HG03159 (cell line): ENCODE measurements around the gene SAMHD1.
"Not testable (repeated sequence)": the region's sequence is repeated elsewhere in the genome, so short reads cannot be mapped to it uniquely, and the experiment has no call there.

Source experiments
- ATAC-seq: cut with Tn5 transposase; IDR thresholded peaks from one replicate; pipeline ENCODE4 v1.9.1; 2021; ENCODE audit warnings: mild to moderate bottlenecking, moderate library complexity; ENCODE audit not compliant: unreplicated experiment

Gene SAMHD1

GRCh38 chr20:36951198-36951978 lies at the start of gene SAMHD1:
Gene SAMHD1 (minus strand): TSS chr20:36951708. CDS start chr20:36951643, 65 bp downstream.
- ATAC-seq: peak; percentile 86

DNA sequence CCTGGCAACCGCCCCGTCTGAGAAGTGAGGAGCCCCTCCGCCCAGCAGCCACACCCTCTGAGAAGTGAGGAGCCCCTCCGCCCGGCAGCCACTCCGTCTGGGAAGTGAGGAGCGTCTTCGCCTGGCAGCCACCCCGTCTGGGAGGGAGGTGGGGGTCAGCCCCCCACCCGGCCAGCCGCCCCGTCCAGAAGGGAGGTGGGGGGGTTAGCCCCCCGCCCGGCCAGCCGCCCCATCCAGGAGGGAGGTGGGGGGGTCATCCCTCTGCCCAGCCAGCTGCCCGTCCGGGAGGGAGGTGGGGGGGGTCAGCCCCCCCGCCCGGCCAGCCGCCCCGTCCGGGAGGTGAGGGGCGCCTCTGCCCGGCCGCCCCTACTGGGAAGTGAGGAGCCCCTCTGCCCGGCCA lies 48.7 kb upstream of the SAMHD1 start:
- not testable (repeated sequence) for ATAC-seq

DNA sequence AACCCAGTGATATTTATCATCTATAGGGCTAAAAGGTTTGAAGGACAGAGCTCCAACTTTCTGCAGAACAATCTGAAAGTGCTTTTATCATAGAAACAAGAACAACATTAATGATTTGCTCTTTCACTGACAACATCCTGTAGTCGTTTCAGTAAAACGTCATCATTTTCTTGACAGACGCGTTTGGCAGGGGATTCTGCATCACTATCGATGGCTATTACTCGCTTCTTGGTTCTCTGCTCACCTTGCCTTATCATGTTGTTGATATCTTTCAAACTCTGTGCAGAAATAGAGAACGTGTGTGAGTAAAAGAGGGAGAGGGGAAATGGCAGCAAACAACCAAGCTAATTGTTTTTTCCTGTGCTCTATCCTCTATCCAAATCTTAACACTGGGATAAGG lies 47.1 kb upstream of the SAMHD1 start:
- no peak for ATAC-seq

- no peak for ATAC-seq
These were observed 45.6 kb upstream of the SAMHD1 start for GRCh38 chr20:36997121-36997520.

- not testable (repeated sequence) for ATAC-seq
These were observed 42.7 kb upstream of the SAMHD1 start for GRCh38 chr20:36994221-36994620.

- no peak for ATAC-seq
These were observed 41.4 kb upstream of the SAMHD1 start for GRCh38 chr20:36992802-36993334.

DNA sequence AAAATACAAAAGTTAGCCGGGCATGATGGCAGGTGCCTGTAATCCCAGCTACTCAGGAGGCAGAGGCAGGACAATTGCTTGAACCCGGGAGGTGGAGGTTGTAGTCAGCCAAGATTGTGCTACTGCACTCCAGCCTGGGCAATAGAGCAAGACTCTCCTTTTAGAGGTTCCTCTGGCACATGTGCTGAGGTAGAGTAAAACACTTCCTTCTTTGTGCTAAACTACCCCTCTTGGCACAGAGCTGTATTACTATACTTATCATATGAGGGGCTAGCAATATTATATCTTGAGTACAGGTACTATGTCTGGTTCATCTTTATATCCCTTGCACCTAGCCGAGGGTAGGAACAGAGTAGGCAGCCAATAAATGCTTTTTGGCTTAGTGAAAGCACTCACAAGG lies 40.2 kb upstream of the SAMHD1 start:
- ATAC-seq: no peak

DNA sequence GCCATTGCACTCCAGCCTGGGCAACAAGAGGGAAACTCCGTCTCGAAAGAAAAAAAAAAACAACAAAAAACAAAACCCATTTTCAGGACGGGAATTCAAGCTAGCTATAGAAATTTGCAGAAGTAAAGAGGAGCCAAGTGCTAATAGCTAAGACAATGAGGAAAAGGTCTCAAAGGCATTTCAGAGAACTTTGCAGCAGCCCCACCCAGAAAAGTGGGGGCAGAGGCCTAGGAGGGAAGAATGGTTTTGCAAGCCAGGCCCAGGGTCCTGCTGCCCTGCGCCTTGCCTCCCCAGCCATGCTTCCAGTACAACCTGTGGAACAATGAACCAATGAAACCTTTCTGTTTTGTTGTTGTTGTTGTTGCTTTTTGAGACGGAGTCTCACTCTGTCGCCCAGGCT lies 38.3 kb upstream of the SAMHD1 start:
- ATAC-seq: no peak

GRCh38 chr20:36988494-36988966 lies 37.0 kb upstream of the SAMHD1 start:
- ATAC-seq: no peak

GRCh38 chr20:36984257-36984638 lies 32.7 kb upstream of the SAMHD1 start:
- no peak for ATAC-seq

GRCh38 chr20:36975099-36975818 lies 23.8 kb upstream of the SAMHD1 start:
- no peak for ATAC-seq

DNA sequence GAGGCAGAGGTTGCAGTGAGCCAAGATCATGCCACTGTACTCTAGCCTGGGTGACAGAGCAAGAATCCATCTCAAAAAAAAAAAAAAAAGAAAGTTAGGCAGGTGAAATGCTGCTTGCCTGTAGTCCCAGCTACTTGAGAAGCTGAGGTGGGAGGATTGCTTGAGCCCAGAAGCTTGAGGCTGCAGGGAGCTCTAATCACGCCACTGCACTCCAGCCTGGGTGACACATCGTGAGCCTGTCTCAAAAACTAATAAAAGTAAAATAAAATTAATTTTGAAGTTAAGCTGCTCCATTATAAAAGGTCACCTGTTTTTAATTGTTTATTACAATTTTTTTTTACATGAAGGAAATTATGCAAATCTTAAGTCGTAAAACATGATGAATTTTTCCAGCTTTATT lies 23.2 kb upstream of the SAMHD1 start:
- no peak for ATAC-seq

DNA sequence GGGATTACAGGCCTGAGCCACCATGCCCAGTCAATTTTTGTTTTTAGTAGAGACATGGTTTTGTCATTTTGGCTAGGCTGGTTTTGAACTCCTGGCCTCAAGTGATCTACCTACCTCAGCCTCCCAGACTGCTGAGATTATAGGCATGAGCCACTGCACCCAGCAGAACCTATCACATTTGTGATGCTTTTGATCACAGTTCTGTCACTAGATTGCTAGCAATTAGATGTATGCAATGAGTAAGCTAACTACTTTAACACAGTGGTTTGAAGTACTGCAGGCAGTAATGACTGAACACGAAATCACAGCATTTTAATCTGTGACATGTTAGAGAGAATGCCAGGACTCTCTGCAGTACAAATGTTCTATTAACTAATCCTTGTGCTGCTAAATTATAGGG lies 19.6 kb upstream of the SAMHD1 start:
- no peak for ATAC-seq

DNA sequence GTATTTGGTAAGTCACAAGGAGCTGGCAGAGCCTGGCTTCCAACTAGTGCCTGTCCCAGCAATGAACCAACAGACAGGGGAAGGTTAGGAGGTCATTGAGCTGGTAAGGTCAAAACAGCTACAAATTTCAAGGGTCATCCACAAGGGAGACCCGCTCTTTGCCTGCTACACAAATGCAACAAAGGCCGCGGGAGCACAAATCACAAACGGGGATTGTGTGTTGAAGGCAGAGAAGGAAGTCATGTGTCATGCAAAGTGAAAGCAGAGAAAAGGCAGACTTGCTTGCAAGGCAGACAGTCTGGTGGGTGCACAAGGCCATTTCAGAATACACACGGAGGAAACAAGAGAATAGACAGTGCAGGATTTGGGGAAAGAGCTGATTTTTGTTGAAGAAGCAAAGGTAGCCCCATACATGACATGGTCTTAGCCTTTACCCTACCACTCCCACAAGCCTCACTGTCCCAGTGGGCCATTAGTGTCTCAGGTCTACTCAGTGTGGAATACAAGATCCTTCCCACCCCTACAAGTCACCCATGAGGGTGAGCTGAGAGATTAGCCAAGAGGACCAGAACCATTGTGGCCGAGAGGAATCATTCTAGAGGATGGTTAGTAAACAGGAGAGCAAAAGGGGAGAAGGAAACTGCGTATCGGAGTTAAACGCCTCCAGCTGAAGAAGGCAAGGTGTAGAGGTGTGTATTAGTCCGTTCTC lies 18.1 kb upstream of the SAMHD1 start:
- no peak for ATAC-seq

- ATAC-seq: no peak
These were observed 17.5 kb upstream of the SAMHD1 start for GRCh38 chr20:36969051-36969450.

DNA sequence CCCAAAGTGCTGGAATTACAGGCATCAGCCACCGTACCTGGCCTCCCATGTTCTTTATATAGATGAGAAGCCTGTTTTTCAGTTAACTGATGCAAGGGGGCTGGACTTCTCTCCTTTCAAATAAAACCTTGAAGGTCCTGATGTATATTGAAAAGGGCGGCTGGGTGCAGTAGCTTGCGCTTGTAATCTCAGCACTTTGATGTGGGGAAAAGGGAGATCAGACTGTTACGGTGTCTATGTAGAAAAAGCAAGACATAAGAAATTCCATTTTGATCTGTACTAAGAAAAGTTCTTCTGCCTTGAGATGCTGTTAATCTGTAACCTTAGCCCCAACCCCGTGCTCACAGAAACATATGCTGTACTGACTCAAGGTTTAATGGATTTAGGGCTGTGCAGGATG lies 16.1 kb upstream of the SAMHD1 start:
- no peak for ATAC-seq

- ATAC-seq: not testable (repeated sequence)
These were observed 15.5 kb upstream of the SAMHD1 start for GRCh38 chr20:36966965-36967364.

- not testable (repeated sequence) for ATAC-seq
These were observed 10.9 kb upstream of the SAMHD1 start for GRCh38 chr20:36962354-36962941.

- no peak for ATAC-seq
These were observed 7.7 kb upstream of the SAMHD1 start for GRCh38 chr20:36959242-36959641.

DNA sequence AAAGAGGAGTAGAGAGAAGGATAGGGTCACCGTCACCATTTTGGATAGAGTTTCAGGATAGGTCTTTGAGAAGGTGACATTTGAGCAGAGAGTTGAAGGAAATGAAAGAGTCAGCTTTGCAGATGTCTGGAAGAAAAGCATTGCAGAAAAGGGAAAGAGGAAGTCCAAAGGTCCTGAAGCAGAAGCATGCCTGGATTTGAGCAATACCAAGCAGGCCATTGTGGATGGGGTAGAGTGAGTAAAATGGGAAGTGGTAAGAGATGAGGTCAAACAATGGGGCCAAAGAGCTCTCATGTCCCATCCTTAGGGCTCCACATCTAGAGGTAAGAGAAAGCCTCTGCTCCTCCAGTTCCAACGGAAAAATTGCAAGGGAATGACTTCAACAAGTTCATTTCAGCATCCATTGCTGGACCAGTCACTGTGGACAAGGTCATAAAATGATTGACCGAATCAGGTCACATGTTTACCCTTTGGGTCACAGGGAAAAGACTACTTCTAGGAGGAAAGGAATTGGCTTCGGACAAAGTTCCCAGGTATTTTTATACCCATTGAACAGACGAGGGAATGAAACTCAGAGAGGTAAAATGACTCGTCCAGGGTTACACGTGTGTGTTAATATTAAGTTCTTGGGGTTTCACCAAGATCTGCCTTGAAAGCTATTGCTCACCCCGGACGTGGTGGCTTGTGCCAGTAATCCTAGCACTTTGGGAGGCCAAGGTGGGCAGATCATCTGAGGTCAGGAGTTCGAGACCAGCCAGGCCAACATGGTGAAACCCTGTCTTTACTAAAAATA lies 6.6 kb upstream of the SAMHD1 start:
- no peak for ATAC-seq
